ENCODE measurements around the gene PCSK9.

DNA sequence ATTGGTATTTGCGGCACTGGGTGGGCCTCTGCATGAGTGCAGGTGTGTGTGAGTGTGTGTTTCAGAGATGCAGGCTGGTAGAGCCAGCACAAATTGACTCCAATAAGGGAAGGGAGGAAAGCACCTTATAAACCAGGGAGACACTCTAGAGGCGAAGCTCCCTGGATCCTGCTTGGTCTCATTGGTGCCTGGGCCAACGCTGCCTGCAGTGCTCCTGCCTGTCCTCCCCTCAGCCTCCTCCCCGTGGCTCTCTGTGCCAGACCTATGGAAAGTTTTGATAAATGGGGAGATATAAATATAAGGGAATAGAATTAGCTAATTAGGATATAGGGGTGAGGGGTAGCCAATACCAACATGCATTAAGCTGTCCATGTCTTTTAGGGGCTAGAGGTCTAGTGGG, 38.0 kb upstream of the PCSK9 start:
- TF ChIP-seq CTCF (IDR thresholded peaks at IDR 0.05): no peak
- TF ChIP-seq POLR2A (IDR thresholded peaks at IDR 0.05): no peak
